Neuronal stem cell (in vitro differentiated cells): ENCODE measurements around the gene GOLGA1.

Source experiments
- DNase-seq: peaks from one replicate; pipeline ENCODE4 v3.0.0-alpha.2; 2013; ENCODE audit warnings: low spot score
- H2AFZ ChIP-seq: one replicate; pipeline ENCODE4 v1.6.1; 2013; ENCODE audit warnings: mild to moderate bottlenecking, low read length, inconsistent platforms
- H2AK5ac ChIP-seq: 2 replicates; pipeline ENCODE4 v1.6.1; 2013; ENCODE audit warnings: low read depth, mild to moderate bottlenecking, inconsistent platforms, low read length, moderate library complexity, mixed read lengths
- H2BK120ac ChIP-seq: 2 replicates; pipeline ENCODE4 v1.6.1; 2013; ENCODE audit warnings: low read depth, mild to moderate bottlenecking, inconsistent platforms, low read length, moderate library complexity, mixed read lengths
- H2BK12ac ChIP-seq: one replicate; pipeline ENCODE4 v1.6.1; 2013; ENCODE audit warnings: low read length, inconsistent platforms
- H2BK15ac ChIP-seq: 2 replicates; pipeline ENCODE4 v1.6.1; 2013; ENCODE audit warnings: mild to moderate bottlenecking, low read length, inconsistent platforms, mixed read lengths
- H2BK5ac ChIP-seq: one replicate; pipeline ENCODE4 v1.6.1; 2013; ENCODE audit warnings: inconsistent platforms, mild to moderate bottlenecking, low read length, moderate library complexity
- H3K14ac ChIP-seq: one replicate; pipeline ENCODE4 v1.6.1; 2013; ENCODE audit warnings: low read length, inconsistent platforms
- H3K18ac ChIP-seq: 2 replicates; pipeline ENCODE4 v1.6.1; 2013; ENCODE audit warnings: low read length, inconsistent platforms
- H3K23ac ChIP-seq: 2 replicates; pipeline ENCODE4 v1.6.1; 2013; ENCODE audit warnings: low read depth, mild to moderate bottlenecking, mixed read lengths, low read length, inconsistent platforms; ENCODE audit not compliant: poor library complexity
- H3K27ac ChIP-seq: replicated peaks from 3 replicates; pipeline ENCODE4 v1.5.1; 2013; ENCODE audit warnings: low read length, inconsistent platforms
- H3K27me3 ChIP-seq, 3 experiments: 2 replicates each; pipeline ENCODE4 v1.6.1; 2013; ENCODE audit warnings: low read length in 3 of 3, mild to moderate bottlenecking in 2 of 3, inconsistent platforms in 1 of 3, low read depth in 1 of 3, mixed read lengths in 1 of 3, moderate library complexity in 1 of 3; ENCODE audit not compliant: control insufficient read depth in 3 of 3, insufficient read depth in 3 of 3
- H3K36me3 ChIP-seq, 2 donors: replicated peaks in 1 of 2; 2 replicates each; pipeline ENCODE4 v1.6.1; 2013; ENCODE audit warnings: low read length in 2 of 2; ENCODE audit not compliant: control insufficient read depth in 2 of 2, insufficient read depth in 2 of 2
- H3K4ac ChIP-seq: 2 replicates; pipeline ENCODE4 v1.6.1; 2013; ENCODE audit warnings: inconsistent platforms, mild to moderate bottlenecking, low read length, moderate library complexity
- H3K4me1 ChIP-seq, 2 donors: 1 replicate in 1 of 2; 2 replicates in 1 of 2; pipeline ENCODE4 v1.6.1; 2013; ENCODE audit warnings: low read length in 2 of 2, low read depth in 1 of 2; ENCODE audit not compliant: control insufficient read depth in 2 of 2, insufficient read depth in 1 of 2
- H3K4me2 ChIP-seq: one replicate; pipeline ENCODE4 v1.6.1; 2013; ENCODE audit warnings: mild to moderate bottlenecking, low read length, inconsistent platforms; ENCODE audit not compliant: insufficient read depth, poor library complexity, severe bottlenecking
- H3K4me3 ChIP-seq, 2 donors: 2 replicates each; pipeline ENCODE4 v1.5.1; 2013; ENCODE audit warnings: low read length in 2 of 2, mild to moderate bottlenecking in 2 of 2, inconsistent platforms in 1 of 2, moderate library complexity in 1 of 2
- H3K79me1 ChIP-seq: one replicate; pipeline ENCODE4 v1.6.1; 2013; ENCODE audit warnings: low read depth, mild to moderate bottlenecking, inconsistent platforms, low read length, moderate library complexity
- H3K9ac ChIP-seq: one replicate; pipeline ENCODE4 v1.6.1; 2013; ENCODE audit warnings: mild to moderate bottlenecking, low read depth, low read length, inconsistent platforms; ENCODE audit not compliant: poor library complexity
- H3K9me3 ChIP-seq, 2 donors: replicated peaks in 1 of 2; 2 replicates each; pipeline versions ENCODE3 to v1.6.1; 2013; ENCODE audit warnings: low read length in 2 of 2, mild to moderate bottlenecking in 2 of 2, inconsistent platforms in 1 of 2, low read depth in 1 of 2, mixed read lengths in 1 of 2, moderate library complexity in 1 of 2; ENCODE audit not compliant: control insufficient read depth in 2 of 2, insufficient read depth in 1 of 2
- H4K8ac ChIP-seq: one replicate; pipeline ENCODE4 v1.6.1; 2013; ENCODE audit warnings: low read depth, mild to moderate bottlenecking, inconsistent platforms, low read length, moderate library complexity
- H4K91ac ChIP-seq: one replicate; pipeline ENCODE4 v1.6.1; 2013; ENCODE audit warnings: low read length, low read depth, mild to moderate bottlenecking, inconsistent platforms; ENCODE audit not compliant: poor library complexity
- WGBS, 2 donors: extraction: QIAGEN DNeasy Blood & Tissue Kit; methylation state at CpG; one replicate each; pipeline ENCODE4 v1.1.7; 2013; ENCODE audit warnings: missing lambda C conversion rate in 2 of 2, mixed read lengths in 1 of 2; ENCODE audit not compliant: insufficient read length in 2 of 2, insufficient replicate concordance in 1 of 2; ENCODE audit errors: extremely low coverage in 2 of 2; 5-methylcytosine and 5-hydroxymethylcytosine counted together

GOLGA1 gene

DNA sequence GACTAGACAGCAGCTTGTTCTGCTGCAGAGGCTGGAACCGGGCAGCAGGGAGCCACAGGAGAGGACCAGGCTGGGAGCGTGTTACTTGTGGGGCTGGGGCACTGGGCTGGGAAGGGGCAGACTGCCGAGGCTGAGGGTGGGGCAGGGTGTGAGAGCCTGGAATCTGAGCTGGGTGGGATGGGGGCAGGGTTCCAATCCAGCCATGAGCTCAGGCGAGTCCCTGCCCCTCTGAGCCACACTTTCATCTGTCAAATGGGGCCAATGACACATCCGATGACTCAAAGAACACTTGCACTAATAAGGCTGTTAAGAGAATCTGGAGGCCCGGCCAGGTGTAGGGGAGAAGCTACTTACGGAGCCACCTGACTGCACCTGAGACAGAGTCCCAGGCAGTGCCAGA, 106.3 kb downstream of the GOLGA1 start:
- H3K18ac ChIP-seq, result peak overlapping the region; percentile 41
- H2BK15ac ChIP-seq, result peak overlapping the region; percentile 6
- H3K4me1 ChIP-seq, result no peaks in the 10 kb centered on the region
- no peaks in the 10 kb centered on the region for H3K36me3 ChIP-seq
- no peak for DNase-seq
- H3K4me3 ChIP-seq, result no peak overlapping the region
- H3K27ac ChIP-seq, result no peak overlapping the region
- no peak overlapping the region for H3K4me2 ChIP-seq
- H3K27me3 ChIP-seq, result peaks cover 0 to 24% (median 0%) of the 10 kb centered on the region in 3 experiments
- H3K9ac ChIP-seq, result no peak overlapping the region
- whole genome bisulfite sequencing, 2 donors, result no CpG with 5 or more reads among the region's 7 CpGs
- H2AFZ ChIP-seq, result no peak overlapping the region
- H2AK5ac ChIP-seq, result no peak overlapping the region
- no peak overlapping the region for H3K14ac ChIP-seq
- no peak overlapping the region for H4K91ac ChIP-seq
- no peak overlapping the region for H4K8ac ChIP-seq
- no peak overlapping the region for H2BK12ac ChIP-seq
- no peak overlapping the region for H3K4ac ChIP-seq
- H3K79me1 ChIP-seq, result no peaks in the 10 kb centered on the region
- H3K9me3 ChIP-seq, result no peaks in the 10 kb centered on the region
- H3K23ac ChIP-seq, result peak overlapping the region; percentile 6
- no peak overlapping the region for H2BK120ac ChIP-seq
- H2BK5ac ChIP-seq, result peak overlapping the region; percentile 69

DNA sequence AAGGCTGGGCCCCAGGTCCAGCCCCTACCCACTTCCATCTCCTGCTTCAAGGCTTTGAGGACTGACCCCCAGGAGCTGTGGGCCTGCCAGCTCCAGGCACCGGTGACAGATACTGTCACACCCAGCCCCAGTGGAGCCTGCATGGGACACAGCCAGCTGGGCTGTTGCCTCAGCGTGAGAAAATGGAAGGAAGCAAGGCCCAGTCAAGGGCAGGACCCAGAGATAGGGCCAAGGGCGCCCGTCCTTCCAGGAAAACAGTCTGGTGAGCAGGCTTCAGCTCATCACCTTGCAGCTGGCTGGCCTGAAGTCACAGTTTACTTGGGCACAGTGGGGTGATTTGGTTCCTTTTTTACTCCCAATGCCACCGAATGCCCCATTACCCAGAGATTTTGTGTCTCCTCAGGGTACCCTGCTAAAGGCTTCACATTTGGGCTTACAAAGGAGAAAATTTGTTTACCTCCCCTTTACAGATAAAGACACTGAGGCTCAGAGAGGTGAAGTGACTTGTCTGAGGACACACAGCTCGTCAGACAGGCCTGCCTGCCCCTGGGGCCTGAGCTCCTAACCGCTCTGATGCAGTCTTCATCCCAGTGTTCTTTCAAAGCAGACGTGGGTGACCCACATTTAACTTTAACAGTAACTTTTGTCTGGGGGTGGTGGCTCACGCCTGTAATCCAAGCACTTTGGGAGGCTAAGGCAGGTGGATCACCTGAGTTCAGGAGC, 109.1 kb downstream of the GOLGA1 start:
- H3K36me3 ChIP-seq, result no peaks in the 10 kb centered on the region
- WGBS, 2 donors, result no CpG with 5 or more reads among the region's 9 CpGs
- no peaks in the 10 kb centered on the region for H3K4me1 ChIP-seq
- no peak overlapping the region for H3K14ac ChIP-seq
- H3K9ac ChIP-seq, result no peak overlapping the region
- H2AFZ ChIP-seq, result peak overlapping the region; percentile 59
- H3K79me1 ChIP-seq, result no peaks in the 10 kb centered on the region
- H3K4me2 ChIP-seq, result no peak overlapping the region
- no peak overlapping the region for H2BK120ac ChIP-seq
- H3K27me3 ChIP-seq, result peaks cover 0 to 24% (median 0%) of the 10 kb centered on the region in 3 experiments
- peak overlapping the region in 1 of 2 donors; percentile 13 for H3K4me3 ChIP-seq
- H3K18ac ChIP-seq, result no peak overlapping the region
- DNase-seq, result no peak
- no peak overlapping the region for H3K4ac ChIP-seq
- no peak overlapping the region for H3K27ac ChIP-seq
- no peak overlapping the region for H2BK5ac ChIP-seq
- peak overlapping the region; percentile 47 for H2AK5ac ChIP-seq
- no peak overlapping the region for H4K91ac ChIP-seq
- peak overlapping the region; percentile 37 for H3K23ac ChIP-seq
- H2BK12ac ChIP-seq, result no peak overlapping the region
- no peak overlapping the region for H2BK15ac ChIP-seq
- no peaks in the 10 kb centered on the region for H3K9me3 ChIP-seq
- no peak overlapping the region for H4K8ac ChIP-seq

DNA sequence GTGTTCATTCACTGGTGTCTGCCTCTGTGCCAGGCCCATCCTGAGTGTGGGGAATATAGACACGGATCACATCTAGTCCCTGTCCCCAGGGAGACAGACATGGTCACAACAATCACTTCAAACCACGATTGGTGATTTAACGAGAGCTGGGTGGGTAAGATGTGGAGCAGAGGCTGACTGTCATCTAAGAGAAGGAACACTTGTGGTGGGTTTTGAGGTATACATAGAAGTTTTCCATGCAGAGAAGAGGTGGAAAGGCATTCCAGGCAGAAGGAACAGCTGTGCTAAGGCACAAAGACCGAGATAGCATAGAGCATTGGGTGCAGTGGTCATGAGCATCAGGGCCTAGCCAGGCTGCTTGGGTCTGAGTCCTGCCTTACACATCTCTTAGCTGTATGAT, 110.3 kb downstream of the GOLGA1 start:
- H3K79me1 ChIP-seq, result no peaks in the 10 kb centered on the region
- no peaks in the 10 kb centered on the region for H3K4me1 ChIP-seq
- H2AFZ ChIP-seq, result no peak overlapping the region
- no peak overlapping the region for H3K27ac ChIP-seq
- no peak overlapping the region for H2BK15ac ChIP-seq
- no CpG with 5 or more reads among the region's 4 CpGs for WGBS, 2 donors
- H3K4me3 ChIP-seq, result no peak overlapping the region
- H4K8ac ChIP-seq, result no peak overlapping the region
- no peak overlapping the region for H3K4ac ChIP-seq
- no peak overlapping the region for H2BK120ac ChIP-seq
- no peak overlapping the region for H4K91ac ChIP-seq
- no peak overlapping the region for H3K14ac ChIP-seq
- no peak overlapping the region for H3K23ac ChIP-seq
- no peaks in the 10 kb centered on the region for H3K36me3 ChIP-seq
- no peak overlapping the region for H2BK5ac ChIP-seq
- no peak overlapping the region for H3K9ac ChIP-seq
- H2AK5ac ChIP-seq, result no peak overlapping the region
- no peak for DNase-seq
- H2BK12ac ChIP-seq, result no peak overlapping the region
- H3K9me3 ChIP-seq, result no peaks in the 10 kb centered on the region
- H3K4me2 ChIP-seq, result no peak overlapping the region
- H3K27me3 ChIP-seq, result peaks cover 0 to 24% (median 0%) of the 10 kb centered on the region in 3 experiments
- H3K18ac ChIP-seq, result no peak overlapping the region

DNA sequence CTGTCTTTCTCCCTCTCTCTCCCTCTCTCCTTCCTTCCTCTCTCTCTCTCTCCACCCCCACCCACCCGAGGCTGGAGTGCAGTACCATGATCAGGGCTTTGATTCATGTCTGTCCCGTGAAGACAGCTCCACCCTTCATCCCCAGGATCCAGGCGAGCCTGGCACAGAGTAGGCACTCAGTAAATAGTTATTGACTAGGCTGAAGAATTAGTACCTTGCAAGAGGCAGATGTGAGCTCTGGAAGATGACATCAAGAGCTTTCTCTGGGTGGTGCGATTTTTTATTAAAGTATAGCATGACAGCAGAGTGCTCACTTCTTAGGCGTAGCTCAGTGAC, 111.6 kb downstream of the GOLGA1 start:
- no peak overlapping the region for H4K91ac ChIP-seq
- H3K4ac ChIP-seq, result no peak overlapping the region
- no peak overlapping the region for H3K14ac ChIP-seq
- H3K79me1 ChIP-seq, result no peaks in the 10 kb centered on the region
- no peak overlapping the region for H3K9ac ChIP-seq
- DNase-seq, result no peak
- H3K36me3 ChIP-seq, result no peaks in the 10 kb centered on the region
- no peak overlapping the region for H3K4me2 ChIP-seq
- no peak overlapping the region for H2BK120ac ChIP-seq
- H4K8ac ChIP-seq, result no peak overlapping the region
- no peak overlapping the region for H2BK5ac ChIP-seq
- no peak overlapping the region for H3K23ac ChIP-seq
- no peak overlapping the region for H2BK12ac ChIP-seq
- no peak overlapping the region for H2BK15ac ChIP-seq
- no peaks in the 10 kb centered on the region for H3K4me1 ChIP-seq
- H3K9me3 ChIP-seq, result no peaks in the 10 kb centered on the region
- H3K18ac ChIP-seq, result no peak overlapping the region
- H3K27me3 ChIP-seq, result peaks cover 0 to 16% (median 0%) of the 10 kb centered on the region in 3 experiments
- H3K4me3 ChIP-seq, result no peak overlapping the region
- H2AFZ ChIP-seq, result no peak overlapping the region
- WGBS, 2 donors, result no CpG with 5 or more reads among the region's 5 CpGs
- H2AK5ac ChIP-seq, result no peak overlapping the region
- H3K27ac ChIP-seq, result no peak overlapping the region
